Measurements from ENCODE around the gene ZBED2. TPM values are rescaled to one million over a fixed set of nuclear protein-coding genes. Genes with fewer than 3 reads are reported as not detected.

The ZBED2 gene
- polyA plus RNA-seq, 1 of the 3 experiments (the other 2 are of a cell fraction), result 0.76 TPM

DNA sequence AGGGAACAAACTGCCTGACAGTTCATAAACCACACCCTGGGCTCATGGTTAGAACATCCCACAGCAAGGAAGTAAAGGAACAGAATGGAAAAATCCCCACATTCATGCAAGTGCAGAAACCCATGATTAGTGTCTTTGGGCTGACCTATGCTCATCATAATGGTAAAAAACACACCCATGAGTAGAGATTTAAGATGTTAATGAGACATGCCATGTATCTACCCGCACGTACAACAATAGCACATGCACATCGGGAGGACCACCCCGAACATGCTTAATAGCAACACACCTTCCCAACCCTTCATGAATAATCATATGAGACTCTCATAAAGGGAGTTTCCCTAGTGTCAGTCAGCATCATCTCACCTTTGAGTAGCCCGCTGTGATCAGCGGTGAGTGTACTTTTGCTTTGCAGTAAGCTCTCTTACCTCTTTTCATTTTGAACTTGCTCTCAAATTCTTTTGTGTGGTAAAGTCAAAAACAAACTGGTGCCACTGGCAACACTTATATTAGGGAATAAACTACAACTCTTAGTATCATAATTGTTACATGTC is 23.2 kb downstream of the ZBED2 start:
- H3K4me3 ChIP-seq (ENCODE audit: low read depth in 2 of 2, low read length in 1 of 2), result no peak overlapping the region
- DNase-seq, result no peak
- ChIA-PET CTCF (interaction anchor here (1.2 kb wide), 1 partner anchor 396 kb away, joined by 3 read pairs; no protein-coding TSS in a partner anchor), POLR2A (no interaction called here)
- H3K27ac ChIP-seq (ENCODE audit: low read depth in 2 of 2, low read length in 1 of 2), result no peak overlapping the region
- H3K27me3 ChIP-seq (ENCODE audit: insufficient read depth), result no peaks in the 10 kb centered on the region
- H3K9ac ChIP-seq, result no peak overlapping the region
- H3K79me2 ChIP-seq (ENCODE audit: insufficient read depth), result no peaks in the 10 kb centered on the region
- no peaks in the 10 kb centered on the region for H3K36me3 ChIP-seq (replicated peaks in 1 of 2; ENCODE audit: control insufficient read depth in 1 of 2, insufficient read depth in 2 of 2, low read length in 1 of 2)
- H2AFZ ChIP-seq (ENCODE audit: low read depth), result no peak overlapping the region
- peaks cover 7% of the 10 kb centered on the region for H3F3A ChIP-seq (replicated peaks; ENCODE audit: insufficient read depth)
- peaks cover 3 to 13% of the 10 kb centered on the region in 2 experiments; a peak in 2 of 4 replicates for H3K4me1 ChIP-seq (ENCODE audit: control insufficient read depth in 1 of 2, insufficient read depth in 2 of 2, low read depth in 1 of 2, low read length in 1 of 2)
- no peak for TF ChIP-seq FOXJ3 (CRISPR knock-in tag; IDR thresholded peaks at IDR 0.05)
- TF ChIP-seq CHD2 (IDR thresholded peaks at IDR 0.05; ENCODE audit: low read length, partially characterized antibody), result no peak
- TF ChIP-seq RCOR1 (IDR thresholded peaks at IDR 0.05; ENCODE audit: low read length), result no peak
- no peak for TF ChIP-seq GATA2 (CRISPR knock-in tag; IDR thresholded peaks at IDR 0.05)
- TF ChIP-seq ZBTB33 (IDR thresholded peaks at IDR 0.05; ENCODE audit: borderline replicate concordance, low read depth), result no peak
- TF ChIP-seq RXRA (IDR thresholded peaks at IDR 0.05; ENCODE audit: borderline replicate concordance, low read depth), result no peak
- no peak for TF ChIP-seq PBX3 (IDR thresholded peaks at IDR 0.05)
- TF ChIP-seq, protein P1, sequence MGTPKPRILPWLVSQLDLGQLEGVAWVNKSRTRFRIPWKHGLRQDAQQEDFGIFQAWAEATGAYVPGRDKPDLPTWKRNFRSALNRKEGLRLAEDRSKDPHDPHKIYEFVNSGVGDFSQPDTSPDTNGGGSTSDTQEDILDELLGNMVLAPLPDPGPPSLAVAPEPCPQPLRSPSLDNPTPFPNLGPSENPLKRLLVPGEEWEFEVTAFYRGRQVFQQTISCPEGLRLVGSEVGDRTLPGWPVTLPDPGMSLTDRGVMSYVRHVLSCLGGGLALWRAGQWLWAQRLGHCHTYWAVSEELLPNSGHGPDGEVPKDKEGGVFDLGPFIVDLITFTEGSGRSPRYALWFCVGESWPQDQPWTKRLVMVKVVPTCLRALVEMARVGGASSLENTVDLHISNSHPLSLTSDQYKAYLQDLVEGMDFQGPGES (IDR thresholded peaks at IDR 0.05; ENCODE audit: low read depth, low read length), result no peak
- TF ChIP-seq, protein P2, sequence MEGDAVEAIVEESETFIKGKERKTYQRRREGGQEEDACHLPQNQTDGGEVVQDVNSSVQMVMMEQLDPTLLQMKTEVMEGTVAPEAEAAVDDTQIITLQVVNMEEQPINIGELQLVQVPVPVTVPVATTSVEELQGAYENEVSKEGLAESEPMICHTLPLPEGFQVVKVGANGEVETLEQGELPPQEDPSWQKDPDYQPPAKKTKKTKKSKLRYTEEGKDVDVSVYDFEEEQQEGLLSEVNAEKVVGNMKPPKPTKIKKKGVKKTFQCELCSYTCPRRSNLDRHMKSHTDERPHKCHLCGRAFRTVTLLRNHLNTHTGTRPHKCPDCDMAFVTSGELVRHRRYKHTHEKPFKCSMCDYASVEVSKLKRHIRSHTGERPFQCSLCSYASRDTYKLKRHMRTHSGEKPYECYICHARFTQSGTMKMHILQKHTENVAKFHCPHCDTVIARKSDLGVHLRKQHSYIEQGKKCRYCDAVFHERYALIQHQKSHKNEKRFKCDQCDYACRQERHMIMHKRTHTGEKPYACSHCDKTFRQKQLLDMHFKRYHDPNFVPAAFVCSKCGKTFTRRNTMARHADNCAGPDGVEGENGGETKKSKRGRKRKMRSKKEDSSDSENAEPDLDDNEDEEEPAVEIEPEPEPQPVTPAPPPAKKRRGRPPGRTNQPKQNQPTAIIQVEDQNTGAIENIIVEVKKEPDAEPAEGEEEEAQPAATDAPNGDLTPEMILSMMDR (IDR thresholded peaks at IDR 0.05), result no peak
- TF ChIP-seq EZH2phosphoT487 (IDR thresholded peaks at IDR 0.05; ENCODE audit: borderline replicate concordance, low read depth), result no peak
- no peak for TF ChIP-seq YY1 (IDR thresholded peaks at IDR 0.05; ENCODE audit: low read depth)
- TF ChIP-seq, protein P3, sequence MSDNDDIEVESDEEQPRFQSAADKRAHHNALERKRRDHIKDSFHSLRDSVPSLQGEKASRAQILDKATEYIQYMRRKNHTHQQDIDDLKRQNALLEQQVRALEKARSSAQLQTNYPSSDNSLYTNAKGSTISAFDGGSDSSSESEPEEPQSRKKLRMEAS (IDR thresholded peaks at IDR 0.05; ENCODE audit: low read depth), result no peak
- no peak for TF ChIP-seq ELF1 (IDR thresholded peaks at IDR 0.05)
- no peak for TF ChIP-seq SMC3 (IDR thresholded peaks at IDR 0.05; ENCODE audit: low read depth, low read length)
- TF ChIP-seq MXI1 (IDR thresholded peaks at IDR 0.05; ENCODE audit: low read depth, low read length), result no peak
- no peak for TF ChIP-seq EP300 (IDR thresholded peaks at IDR 0.05; ENCODE audit: borderline replicate concordance in 1 of 2, low read depth in 1 of 2, low read length in 1 of 2)
- TF ChIP-seq, protein P4, sequence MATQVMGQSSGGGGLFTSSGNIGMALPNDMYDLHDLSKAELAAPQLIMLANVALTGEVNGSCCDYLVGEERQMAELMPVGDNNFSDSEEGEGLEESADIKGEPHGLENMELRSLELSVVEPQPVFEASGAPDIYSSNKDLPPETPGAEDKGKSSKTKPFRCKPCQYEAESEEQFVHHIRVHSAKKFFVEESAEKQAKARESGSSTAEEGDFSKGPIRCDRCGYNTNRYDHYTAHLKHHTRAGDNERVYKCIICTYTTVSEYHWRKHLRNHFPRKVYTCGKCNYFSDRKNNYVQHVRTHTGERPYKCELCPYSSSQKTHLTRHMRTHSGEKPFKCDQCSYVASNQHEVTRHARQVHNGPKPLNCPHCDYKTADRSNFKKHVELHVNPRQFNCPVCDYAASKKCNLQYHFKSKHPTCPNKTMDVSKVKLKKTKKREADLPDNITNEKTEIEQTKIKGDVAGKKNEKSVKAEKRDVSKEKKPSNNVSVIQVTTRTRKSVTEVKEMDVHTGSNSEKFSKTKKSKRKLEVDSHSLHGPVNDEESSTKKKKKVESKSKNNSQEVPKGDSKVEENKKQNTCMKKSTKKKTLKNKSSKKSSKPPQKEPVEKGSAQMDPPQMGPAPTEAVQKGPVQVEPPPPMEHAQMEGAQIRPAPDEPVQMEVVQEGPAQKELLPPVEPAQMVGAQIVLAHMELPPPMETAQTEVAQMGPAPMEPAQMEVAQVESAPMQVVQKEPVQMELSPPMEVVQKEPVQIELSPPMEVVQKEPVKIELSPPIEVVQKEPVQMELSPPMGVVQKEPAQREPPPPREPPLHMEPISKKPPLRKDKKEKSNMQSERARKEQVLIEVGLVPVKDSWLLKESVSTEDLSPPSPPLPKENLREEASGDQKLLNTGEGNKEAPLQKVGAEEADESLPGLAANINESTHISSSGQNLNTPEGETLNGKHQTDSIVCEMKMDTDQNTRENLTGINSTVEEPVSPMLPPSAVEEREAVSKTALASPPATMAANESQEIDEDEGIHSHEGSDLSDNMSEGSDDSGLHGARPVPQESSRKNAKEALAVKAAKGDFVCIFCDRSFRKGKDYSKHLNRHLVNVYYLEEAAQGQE (IDR thresholded peaks at IDR 0.05; ENCODE audit: low read depth, low read length), result no peak
- TF ChIP-seq GABPA (IDR thresholded peaks at IDR 0.05; ENCODE audit: low read depth), result no peak
- TF ChIP-seq RAD21 (IDR thresholded peaks at IDR 0.05; ENCODE audit: low read length), result no peak
- TF ChIP-seq FOSL2 (IDR thresholded peaks at IDR 0.05; ENCODE audit: borderline replicate concordance, low read depth), result no peak
- H3K9me2 ChIP-seq, result no peaks in the 10 kb centered on the region
- H3K9me3 ChIP-seq, result no peaks in the 10 kb centered on the region
- no peaks in the 10 kb centered on the region for H4K20me1 ChIP-seq (ENCODE audit: insufficient read depth)
- WGBS (ENCODE audit: low lambda C conversion rate), result 100% methylated on average over 6 of the region's 6 CpGs
- no peak overlapping the region for H3K4me2 ChIP-seq

Measured in SK-N-SH (cell line).